ENCODE results near the gene SS18L1. TPM values are rescaled to one million over a fixed set of nuclear protein-coding genes. Genes with fewer than 3 reads are reported as not detected.

Gene SS18L1
- total RNA-seq, 1 donor from 2014 or later = 15.6 TPM

DNA sequence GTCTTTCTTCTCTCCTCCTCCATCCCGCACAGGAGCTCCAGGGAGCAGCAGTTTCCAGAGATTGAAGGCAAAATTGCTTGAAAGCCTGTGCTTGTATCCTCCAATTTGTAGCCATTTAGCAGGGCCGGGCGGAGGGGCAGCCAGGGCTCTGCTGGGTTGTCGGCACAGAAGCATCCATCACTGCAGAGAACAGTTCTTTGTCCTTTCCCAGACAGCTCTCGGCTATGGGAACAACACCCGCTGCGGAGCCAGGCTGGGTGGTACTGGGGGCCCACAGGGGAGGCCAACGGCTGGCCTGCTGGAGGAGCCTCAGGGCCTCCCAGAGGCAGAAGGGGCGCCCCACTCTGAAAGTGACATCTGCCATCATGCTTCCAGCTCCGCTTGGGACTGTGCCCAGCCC lies 68.7 kb downstream of the SS18L1 start:
- DNase-seq (ENCODE audit: low spot score) = no peak

DNA sequence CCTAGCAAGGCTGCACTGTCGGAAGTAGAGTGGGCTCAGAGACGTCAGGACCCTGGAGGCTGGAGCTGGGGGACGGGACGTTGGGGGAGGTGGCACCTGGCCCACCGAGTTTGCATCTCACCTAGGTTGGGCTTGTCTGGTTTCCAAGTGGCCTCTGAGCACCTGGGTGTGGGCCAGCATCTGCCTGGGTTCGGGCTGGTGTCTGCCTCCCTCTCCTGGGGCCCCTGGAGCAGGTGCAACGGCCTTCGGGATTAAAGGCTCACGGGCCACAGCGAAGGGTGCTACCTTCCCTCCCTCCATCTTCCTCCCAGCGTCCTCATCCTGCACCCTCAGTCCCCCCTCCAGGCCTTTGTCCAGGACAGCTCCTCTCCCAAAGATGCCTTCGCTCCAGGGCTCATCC lies 70.5 kb downstream of the SS18L1 start:
- DNase-seq (ENCODE audit: low spot score) = no peak

DNA sequence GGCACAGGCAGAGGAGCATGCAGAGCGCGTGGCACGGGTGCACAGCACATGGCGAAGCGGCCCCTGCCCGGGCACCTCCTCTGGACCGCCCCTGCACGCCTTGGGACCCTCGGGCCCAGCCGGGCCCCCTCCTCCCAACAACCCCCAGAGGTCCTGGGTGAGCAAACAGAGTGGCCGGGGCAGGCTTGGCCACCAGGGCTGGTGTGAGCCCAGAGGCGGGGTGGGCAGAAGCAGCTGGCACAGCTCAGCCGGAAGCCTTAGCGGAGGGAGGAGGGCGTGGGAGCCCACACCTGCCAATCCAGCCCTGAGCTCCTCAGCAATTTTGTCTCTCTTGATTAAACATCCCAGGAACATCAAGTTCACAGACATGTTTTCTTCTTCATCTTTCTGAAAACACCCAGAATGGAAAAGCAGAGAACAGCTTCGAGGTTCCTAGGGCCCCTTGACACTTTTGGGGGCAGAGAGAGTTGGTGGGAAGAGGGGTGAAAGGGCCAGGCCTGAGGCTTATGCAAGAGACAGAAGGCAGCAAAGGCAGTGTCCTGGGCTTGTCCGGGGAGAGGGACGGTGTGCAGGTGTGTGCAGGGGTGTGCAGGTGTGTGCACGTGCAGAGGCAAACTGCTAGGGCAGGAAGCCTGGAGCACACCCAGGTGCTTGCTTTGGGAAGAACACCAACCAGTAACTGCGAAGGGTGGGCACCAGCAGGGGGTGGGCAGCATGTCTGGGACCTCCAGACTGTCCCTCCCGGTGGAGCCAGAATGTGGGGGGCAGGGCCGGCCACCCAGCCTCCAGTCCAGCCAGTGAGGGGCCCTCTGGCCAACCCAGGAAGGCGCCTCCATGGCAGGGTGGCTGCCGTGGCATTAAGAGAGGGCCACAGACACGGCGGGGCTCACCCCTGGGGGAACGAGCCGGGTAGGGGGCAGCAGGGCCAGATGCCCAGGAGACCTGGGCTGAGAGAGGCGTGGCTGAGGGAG lies 71.7 kb downstream of the SS18L1 start:
- no peak for DNase-seq (ENCODE audit: low spot score)

DNA sequence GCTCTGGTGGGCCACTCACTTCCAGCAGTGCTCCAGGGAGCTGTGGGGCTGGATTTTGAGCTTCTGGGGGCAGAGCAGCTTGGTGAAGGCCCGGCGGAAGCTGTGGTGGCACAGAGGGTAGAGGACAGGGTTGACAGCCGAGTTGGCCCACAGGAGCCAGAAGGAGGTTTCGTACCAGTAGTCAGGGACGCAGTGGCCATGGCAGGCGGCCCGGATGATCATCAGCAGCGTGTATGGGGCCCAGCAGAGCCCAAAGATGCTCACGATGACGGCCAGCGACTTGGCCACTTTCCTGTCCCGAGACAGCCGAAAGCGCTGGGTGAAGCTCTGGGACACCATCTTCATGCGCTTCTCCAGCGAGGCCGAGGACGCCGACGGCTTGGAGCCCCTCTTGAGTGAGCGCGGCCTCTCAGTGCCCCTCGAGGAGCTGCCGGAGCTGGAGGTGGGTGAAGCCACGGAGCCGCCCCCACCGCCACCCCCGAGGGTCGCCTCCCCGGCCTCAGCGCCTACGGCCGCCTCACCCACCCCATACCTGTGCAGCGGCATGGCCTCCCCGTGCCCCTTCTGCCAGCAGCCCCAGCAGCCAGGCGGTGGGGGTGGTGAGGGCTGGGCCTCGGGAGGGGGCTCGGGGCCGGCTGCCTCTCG lies 72.5 kb downstream of the SS18L1 start:
- no peak for DNase-seq (ENCODE audit: low spot score)

DNA sequence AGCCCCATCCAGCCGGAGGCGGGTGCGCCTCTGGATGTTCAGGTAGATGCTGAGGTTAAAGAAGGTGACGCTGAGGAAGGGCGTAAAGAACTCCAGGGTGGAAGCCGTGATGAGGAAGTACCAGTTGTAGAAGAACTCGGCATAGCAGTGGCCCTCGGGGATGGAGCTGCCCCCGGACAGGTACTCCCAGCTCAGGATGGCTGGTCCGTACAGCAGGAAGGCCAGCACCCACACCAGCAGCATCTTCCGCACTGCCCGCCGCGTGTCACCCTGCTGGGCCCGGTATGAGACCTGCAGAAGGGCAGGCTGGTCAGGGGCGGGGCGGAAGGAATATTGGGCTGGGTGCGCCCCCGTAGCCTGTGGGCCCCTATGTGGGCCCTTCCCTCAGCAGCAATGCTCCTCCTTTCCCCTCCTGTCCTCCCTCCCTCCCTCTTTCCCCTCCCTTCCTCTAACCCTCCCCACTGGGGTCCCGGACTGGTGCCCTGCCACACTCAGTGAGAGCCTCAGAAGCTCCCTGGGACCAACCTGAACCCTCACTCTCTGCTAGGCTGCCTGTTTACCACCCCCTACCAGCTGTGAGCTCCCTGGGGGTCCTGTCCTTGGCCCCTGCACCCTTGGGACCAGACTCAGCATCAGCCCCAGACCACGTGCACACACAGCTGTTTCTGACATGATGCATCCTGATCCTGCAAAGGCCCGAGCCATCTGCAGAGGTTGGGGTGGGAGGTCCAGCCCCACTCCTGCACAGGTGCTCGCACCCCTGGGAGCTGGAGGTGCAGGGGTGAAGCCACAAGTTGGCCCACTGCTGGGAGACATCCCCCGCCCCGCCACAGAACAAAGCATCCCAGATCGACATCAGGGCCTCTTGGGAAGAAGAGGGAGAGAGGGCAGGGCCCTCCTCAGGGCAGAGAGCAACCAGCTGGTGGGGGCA lies 73.3 kb downstream of the SS18L1 start:
- no peak for DNase-seq (ENCODE audit: low spot score)

DNA sequence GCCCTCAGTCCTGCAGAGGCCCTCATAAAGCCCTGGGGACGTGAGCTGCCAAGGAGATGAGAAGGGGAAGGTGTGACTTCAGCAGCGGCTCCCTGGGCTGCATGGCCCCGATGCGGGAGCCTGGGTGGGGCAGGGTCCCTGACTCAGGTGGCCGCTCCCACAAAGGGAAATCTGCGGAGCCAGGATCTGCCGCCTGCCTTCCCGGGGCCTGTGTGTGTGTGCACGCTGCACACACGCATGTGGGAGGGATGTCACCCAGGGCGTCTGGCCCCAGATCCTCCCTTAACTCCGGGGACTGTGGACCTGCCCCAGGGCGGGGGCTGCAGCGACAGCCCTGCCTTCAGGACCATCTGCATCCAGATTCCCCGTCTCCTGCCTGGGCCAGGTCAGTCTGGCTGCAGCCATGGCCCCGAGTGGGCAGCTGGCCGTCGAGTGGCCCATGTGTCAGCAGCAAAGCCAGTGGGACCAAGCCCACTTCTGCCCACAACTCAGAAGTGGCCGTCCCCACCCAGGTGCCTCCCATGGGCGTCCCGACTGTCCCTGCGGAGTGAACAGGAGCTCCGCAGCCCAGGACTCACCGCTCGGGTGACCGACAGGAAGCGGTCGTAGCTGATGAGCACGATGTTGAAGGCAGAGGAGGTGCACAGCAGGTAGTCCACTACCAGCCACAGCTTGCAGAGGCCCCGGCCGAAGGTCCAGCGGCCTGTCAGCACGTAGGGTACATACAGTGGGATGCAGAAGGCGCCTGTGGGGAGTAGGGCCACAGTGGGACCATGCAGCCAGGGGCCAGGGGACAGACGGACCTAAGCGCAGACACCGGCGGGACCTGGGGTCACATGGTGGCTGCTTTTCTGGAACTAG lies 74.6 kb downstream of the SS18L1 start:
- DNase-seq (ENCODE audit: low spot score) = no peak

DNA sequence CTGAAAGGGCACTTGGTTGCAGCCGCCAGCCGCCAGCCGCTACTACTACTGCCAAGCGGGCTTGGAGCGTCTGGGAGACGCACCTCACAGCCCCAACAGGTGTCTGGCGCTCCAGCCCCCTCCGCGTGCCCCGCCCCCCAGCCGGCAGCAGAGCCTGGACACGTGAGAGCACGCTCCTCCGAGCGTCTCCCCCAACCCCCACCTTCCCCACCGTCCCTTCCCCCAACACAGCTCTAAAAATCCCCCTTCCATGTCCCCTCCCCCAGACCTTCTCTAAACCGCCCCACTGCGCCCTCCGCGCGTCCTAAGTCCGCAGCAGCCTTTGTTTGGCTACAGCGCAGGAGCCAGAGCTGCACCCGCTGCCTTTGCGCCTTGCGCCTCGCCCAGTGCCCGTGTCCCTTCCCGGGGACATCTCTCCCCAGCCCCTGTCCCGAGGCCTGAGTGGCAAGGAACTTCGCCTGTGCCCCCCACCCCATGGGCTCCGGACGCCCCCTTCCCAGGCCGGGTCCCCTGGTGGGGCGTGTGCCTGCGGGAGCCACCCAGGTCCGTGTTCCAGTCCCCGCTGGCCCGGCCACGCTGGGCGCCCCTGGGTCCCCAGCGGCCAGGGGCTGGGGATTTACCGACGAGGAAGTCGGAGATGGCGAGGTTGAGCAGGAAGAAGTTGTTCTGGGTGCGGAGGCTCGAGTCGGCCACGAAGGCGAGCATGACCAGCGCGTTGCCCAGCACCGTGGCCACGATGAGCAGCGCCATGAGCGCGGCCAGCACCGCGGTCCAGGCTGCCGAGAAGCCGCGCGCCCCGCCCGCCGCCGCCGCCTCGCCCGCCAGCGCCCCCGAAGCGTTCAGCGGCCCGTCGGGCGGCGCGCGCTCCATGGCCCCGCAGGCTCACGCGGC lies 75.8 kb downstream of the SS18L1 start:
- DNase-seq (ENCODE audit: low spot score) = no peak

DNA sequence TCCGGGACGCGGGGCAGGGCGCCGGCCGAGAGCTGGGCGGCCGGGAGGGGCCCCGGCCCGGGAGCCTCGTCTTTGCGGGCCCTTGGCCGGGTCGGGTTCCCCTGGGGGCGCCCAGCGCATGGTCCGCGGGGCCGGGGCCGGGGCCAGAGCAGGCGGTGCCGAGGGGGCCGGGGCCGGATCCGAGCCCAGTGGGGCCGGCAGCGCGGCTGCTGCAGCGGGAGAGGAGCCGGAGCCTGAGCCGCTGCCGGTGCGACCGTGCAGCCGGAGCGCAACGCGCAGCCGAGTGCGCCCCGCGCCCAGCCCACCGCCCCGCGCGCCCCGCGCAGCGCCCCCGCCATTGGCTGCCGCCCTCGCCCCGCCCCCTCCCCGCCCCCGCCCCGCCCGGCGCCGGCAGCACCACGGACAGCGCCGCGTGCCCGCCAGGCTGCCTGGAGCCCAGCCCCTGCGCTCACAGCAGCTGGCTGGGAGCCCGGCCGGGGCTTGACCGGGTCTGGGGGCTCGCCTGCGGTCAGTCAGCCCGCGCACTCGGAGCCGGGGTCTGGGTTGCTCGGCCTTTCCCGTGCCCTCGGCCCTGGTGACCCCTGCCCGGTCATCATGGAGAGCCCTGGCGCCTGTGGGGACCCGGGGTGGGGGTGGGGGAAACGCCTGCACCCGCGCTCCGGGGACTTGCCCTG lies 76.6 kb downstream of the SS18L1 start, which contains the start of gene HRH3:
Gene HRH3, minus strand, starts transcription at position 287 of the 674 bp plus-strand sequence. CDS start 308 bp downstream, outside the sequence.
- DNase-seq (ENCODE audit: low spot score) = no peak

DNA sequence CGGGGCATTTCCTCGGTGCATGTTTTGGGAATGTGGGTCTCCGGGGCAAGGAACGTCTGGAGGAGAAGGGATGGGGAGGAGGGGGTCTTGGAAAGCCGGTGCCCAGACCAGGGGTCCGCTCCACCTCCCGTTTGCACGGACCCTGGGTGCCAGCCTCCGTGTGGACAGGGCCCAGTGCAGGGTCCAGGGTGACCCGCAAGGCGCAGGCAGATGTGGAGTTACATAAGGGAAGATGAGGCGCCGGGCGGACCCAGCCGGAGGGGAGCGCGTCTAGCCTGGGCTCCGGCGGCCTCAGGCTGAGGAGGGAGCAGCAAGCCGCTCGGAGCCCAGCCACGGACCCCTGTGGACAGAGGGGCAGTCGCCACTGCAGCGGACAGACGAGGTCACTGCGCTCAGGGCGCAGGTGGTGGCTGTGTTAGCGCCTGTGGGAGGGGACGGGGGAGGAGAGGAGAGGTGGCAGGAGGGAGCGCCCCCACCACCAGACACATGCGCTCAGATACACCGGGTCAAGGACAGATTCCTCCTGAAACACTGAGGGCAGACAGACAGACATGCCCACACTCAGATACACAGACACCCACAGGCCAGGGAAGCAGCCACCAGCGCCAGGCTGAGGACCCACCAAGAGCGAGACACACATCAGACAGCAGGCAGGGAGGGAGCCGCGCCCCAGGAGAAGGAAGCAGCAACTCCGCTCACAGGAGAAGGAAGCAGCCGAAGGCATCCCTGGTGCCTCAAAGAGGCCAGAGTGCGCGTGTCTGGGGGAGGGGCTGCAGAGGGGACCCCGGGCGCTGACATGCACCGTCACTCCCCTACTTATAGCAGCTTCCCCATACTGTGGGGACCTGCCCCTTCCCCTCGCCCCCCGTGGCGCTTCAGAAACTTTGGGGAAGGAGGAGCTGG lies 77.3 kb downstream of the SS18L1 start:
- no peak for DNase-seq (ENCODE audit: low spot score)

DNA sequence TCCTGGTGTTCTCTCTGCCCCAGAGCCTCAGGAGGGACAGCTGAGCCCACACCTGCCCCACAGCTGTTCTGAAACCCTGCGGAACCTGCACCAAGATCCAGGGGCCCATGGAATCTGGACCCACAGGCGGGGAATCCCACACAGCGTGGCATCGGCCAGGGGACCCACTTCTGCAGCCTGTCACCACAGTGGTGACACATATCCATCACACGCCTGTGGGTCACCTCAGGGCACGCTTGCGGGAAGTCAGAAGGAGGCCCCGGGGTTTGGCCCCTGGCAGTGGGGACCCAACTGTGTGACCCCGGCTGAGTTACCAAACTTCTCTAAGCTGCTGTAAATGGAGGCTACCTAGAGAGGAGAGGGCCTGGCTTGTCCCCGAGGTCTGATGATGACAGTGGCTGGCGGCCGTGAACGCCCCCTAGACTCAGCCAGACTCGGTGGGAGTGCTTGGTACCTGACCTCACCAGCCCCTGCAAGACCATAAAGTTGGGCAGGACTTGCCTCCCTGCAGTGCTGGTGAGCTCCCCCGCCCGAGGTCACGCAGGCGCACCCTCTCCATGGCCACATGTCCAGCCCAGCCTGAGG lies 78.8 kb downstream of the SS18L1 start:
- DNase-seq (ENCODE audit: low spot score) = no peak

DNA sequence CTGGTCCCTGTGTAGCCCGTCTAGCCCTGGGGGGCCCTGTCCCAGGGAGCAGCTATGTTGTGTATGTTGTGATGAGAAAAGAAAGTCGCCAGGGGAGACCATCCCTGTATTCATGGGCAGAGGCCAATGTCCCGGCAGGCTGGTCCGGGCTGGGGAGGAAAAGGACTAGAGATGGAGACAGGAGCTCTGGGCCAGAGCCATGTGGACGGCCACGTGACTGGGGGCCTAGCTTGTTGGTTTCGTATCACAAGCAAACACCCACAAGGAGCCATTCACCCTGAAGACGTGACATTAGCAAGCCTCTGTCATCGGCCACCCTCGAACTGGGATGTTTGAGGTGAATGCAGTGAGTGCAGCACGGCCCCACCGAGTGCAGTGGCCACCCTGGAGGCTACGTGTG lies 79.4 kb downstream of the SS18L1 start:
- DNase-seq (ENCODE audit: low spot score) = no peak

DNA sequence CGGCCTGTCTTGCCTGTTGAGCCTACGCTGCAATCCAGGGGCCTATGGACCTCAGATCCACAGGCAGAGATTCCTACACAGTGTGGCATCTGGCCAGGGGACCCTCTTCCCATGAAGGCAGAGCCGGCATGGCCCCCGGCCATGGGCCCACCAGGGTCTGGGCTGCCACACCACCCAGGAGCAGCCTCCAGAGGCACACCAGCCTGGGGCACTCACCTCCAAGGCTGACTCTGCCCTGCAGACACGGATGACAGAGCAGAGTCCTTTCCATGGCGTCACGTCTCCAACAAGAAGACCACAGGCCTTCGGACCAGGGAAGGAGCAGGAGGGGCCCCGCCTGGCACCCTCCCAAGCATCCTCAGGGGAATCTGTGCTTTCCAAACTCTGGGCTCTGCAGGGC lies 80.0 kb downstream of the SS18L1 start:
- no peak for DNase-seq (ENCODE audit: low spot score)

DNA sequence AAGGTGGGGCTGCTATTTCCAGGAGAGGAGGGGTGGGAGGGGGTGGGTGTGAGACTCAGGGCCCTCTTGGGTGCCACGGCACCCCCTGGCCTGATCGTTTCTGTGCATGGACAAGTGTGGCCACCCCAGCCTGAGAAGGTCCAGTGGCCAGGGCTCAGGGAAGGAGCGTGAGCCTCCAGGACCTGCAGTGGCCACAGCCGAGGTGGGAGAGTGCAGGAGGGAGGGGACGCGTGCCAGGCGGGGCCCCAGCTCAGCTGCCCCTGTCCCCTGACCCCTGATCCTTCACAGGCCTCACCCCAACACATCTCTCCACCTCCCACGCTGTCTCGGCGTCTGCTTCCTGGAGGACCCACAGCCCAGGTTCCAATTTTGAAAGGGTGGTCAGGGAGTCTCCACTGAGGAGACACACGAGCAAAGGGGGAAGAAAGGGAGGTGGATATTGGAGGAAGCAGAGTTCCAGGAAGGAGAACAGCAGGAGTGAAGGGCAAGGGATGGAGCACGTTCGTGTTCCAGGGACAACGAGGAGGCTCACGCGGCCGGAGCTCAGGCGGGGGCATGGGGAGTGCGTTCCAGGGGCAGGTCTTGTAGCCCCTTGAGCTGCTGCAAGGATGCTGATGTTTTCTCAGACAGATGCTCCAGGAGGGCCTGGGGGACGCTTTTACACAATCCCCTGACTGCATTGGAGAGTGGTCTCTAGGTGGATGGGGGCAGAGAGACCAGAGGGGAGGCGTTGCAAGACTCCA lies 80.7 kb downstream of the SS18L1 start:
- no peak for DNase-seq (ENCODE audit: low spot score)

DNA sequence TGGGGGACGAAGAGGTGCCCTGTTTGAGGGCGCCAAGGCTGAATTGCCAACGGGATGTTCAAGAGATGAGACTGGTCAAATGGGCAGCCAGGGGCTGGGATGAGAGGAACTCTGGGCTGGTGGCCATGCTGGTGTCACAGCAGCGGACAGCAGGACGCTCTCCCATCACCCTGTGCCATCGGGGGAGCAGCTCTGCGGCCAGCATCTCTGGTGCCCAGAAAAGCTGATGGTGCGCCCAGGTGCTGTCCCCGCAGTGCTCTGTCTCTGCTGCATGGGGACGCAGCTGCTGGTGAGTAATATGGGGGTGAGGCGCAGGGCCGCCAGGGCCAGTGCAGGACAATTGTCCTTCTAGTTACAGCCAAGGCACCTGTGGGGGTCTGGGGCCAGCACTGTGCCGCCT lies 81.5 kb downstream of the SS18L1 start:
- no peak for DNase-seq (ENCODE audit: low spot score)

DNA sequence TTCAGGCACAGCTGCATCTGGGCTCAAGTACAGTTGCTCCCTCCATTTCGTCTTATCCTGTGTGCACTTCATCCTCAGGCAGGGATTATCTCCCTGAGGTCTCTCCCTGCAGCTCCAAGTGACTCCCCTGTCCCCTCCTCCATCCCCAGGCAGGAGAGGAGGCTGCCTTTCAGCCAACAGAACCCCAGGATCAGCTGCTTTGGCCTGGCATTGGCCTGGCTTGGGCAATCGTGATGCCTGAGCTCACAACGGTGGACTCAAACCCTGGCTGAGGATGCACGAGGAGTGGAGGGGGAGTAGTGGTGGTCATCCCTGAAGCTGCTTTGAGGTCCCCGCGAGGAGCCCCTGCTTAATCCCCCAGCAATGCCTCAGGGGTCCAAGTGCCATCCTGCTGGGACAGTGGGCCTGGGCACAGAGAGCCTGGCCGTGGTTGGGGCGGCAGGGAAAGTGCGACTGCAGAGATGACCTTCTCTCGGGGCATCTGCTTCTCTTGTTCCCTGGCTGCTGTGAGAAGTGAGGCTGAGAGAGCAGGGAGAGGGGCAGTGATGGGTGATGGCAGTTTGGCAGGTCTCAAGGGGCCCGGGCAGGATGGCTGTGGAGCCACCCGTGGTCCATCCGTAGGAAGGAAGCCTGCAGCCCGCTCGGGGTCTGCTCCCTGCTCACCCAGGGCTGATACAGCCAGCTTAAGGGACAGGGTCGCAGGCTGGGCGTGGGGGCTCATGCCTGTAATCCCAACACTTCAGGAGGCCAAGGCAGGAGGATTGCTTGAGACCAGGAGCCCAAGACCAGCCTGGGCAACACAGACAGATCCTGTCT lies 82.5 kb downstream of the SS18L1 start:
- DNase-seq (ENCODE audit: low spot score) = no peak
